HTR-8/SVneo (cell line): Measurements from ENCODE around the gene STARD3.
"Not testable (repeated sequence)": the region's sequence is repeated elsewhere in the genome, so short reads cannot be mapped to it uniquely, and the experiment has no call there.

Experiments used
- DNase-seq: peaks from one replicate; pipeline ENCODE4 v3.0.0; 2011; ENCODE audit warnings: low spot score, mixed read lengths; ENCODE audit not compliant: insufficient read length
- FAIRE-seq: peaks from 2 replicates; lab custom pipeline; 2011; peaks lifted over from hg19 to GRCh38; lab: Jason Lieb, UNC

Gene STARD3

DNA sequence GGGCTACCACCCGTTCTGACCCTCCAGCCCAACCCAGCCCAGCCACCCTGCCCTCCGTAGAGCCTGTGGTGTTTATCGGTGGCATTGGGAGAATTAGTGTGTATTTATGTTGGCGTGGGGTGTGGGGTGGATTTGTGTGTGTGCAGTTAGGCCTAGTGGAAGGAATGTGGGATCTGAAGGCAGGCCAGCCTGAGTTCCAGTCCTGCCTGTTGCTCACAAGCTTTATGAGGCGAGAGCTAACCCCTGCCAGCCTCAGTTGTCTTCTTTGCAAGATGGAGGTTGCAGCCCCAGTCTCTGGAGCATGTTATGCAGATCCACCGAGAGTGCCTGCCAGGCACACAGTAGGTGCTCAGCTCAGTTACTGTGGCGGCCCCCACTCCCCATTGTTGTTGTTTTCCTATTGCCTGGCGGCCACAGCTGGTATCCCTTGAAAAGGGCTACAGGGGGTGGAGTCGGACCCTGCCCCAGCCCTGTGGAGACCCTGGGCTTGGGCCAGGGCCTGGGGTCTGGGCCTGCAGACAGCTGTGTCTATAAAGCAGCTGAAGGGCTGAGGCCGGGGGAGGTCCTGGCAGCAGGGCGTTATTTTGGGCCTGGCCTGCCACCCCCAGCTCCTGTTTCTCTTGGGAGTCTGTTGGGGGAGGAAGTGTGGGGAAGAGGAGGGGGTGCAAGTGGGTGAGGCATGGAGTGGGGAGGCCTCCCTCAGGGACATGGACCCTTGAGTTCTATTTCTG, 68.0 kb downstream of the STARD3 start:
- DNase-seq (no peak), FAIRE-seq (no peak)

GRCh38 chr17:39705786-39706348, 68.9 kb downstream of the STARD3 start:
- DNase-seq (no peak), FAIRE-seq (peak; percentile 46)

GRCh38 chr17:39706383-39706782, 69.4 kb downstream of the STARD3 start:
- FAIRE-seq (no peak), DNase-seq (no peak)

GRCh38 chr17:39706921-39707337, 70.0 kb downstream of the STARD3 start:
- DNase-seq: no peak
- no peak for FAIRE-seq

DNA sequence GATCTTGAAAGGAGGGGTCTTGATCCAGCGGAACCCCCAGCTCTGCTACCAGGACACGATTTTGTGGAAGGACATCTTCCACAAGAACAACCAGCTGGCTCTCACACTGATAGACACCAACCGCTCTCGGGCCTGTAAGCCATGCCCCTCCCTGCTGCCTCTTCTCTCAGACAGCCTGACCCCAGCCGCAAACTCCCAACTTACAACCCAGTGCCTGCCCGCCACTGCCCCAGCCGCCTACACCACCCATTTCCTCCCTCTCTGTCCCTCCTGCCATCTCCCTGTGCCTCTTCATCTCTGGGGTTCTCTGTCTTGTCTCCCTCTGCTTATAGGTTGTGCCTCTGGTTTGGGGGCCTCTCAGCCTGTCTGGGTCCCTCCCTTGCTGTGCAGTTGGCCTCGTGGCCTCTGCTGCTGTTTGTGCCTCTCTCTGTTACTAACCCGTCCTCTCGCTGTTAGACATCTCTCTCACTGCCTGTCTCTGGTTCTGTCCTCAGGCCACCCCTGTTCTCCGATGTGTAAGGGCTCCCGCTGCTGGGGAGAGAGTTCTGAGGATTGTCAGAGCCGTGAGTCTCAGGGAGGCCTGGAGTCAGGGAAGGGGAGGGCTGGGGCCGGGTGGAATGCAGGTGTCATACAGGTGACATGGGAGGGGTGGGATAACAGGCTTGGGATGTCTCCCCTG, 72.5 kb downstream of the STARD3 start:
- no peak for DNase-seq
- FAIRE-seq: no peak

- no peak for DNase-seq
- no peak for FAIRE-seq
Observed at GRCh38 chr17:39709998-39710964, 73.3 kb downstream of the STARD3 start.

GRCh38 chr17:39711071-39711470, 74.1 kb downstream of the STARD3 start:
- not testable (repeated sequence) for DNase-seq, FAIRE-seq

DNA sequence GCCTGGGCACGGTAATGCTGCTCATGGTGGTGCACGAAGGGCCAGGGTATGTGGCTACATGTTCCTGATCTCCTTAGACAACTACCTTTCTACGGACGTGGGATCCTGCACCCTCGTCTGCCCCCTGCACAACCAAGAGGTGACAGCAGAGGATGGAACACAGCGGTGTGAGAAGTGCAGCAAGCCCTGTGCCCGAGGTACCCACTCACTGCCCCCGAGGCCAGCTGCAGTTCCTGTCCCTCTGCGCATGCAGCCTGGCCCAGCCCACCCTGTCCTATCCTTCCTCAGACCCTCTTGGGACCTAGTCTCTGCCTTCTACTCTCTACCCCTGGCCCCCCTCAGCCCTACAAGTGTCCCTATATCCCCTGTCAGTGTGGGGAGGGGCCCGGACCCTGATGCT, 74.9 kb downstream of the STARD3 start:
- FAIRE-seq: no peak
- no peak for DNase-seq
